GM23248 (cell line): ENCODE measurements around the gene GAK.

Experiments
- EZH2 ChIP-seq: fragments of 200-600 bp; sonication (generic); IDR thresholded peaks from 2 replicates; pipeline ENCODE4 v1.6.1; 2018; ENCODE audit warnings: antibody characterized with exemption, mild to moderate bottlenecking; ENCODE audit not compliant: insufficient read depth, poor library complexity, severe bottlenecking
- EZH2phosphoT487 ChIP-seq: fragments of 200-600 bp; sonication (generic); IDR thresholded peaks from 2 replicates; pipeline ENCODE4 v1.6.1; 2018; ENCODE audit warnings: antibody characterized with exemption, moderate library complexity, mild to moderate bottlenecking, low read depth; ENCODE audit not compliant: insufficient read depth

- no peak for TF ChIP-seq EZH2phosphoT487
- no peak for TF ChIP-seq EZH2
These were observed 19.1 kb upstream of the GAK start for GRCh38 chr4:951186-951585.
